Neutrophil (primary cell): Measurements from ENCODE around the gene RPL10A.
"Not testable (repeated sequence)": the region's sequence is repeated elsewhere in the genome, so short reads cannot be mapped to it uniquely, and the experiment has no call there.

Experiments
- H3K27ac ChIP-seq: fragments of 200-600 bp; sonication (generic); 2 replicates; pipeline ENCODE4 v1.5.1; 2016; ENCODE audit warnings: mild to moderate bottlenecking, moderate library complexity
- H3K27me3 ChIP-seq: fragments of 200-600 bp; sonication (generic); 2 replicates; pipeline ENCODE4 v1.6.0; 2016; ENCODE audit warnings: mild to moderate bottlenecking
- H3K36me3 ChIP-seq: fragments of 200-600 bp; sonication (generic); 2 replicates; pipeline ENCODE4 v1.5.1; 2017
- H3K4me1 ChIP-seq, 2 experiments: fragments of 200-600 bp in 1 of 2; sonication (generic) in 1 of 2; 1 replicate in 1 of 2; 2 replicates in 1 of 2; pipeline versions ENCODE4 v1.5.1 to v1.6.1; 2013 to 2016; ENCODE audit warnings: low read depth in 1 of 2, low read length in 1 of 2, mild to moderate bottlenecking in 1 of 2, moderate library complexity in 1 of 2; ENCODE audit not compliant: control insufficient read depth in 1 of 2, insufficient read depth in 1 of 2
- H3K4me3 ChIP-seq, 2 experiments: fragments of 200-600 bp in 1 of 2; sonication (generic) in 1 of 2; 1 replicate in 1 of 2; 2 replicates in 1 of 2; pipeline ENCODE4 v1.5.1; 2013 to 2016; ENCODE audit warnings: low read depth in 1 of 2, low read length in 1 of 2, mild to moderate bottlenecking in 1 of 2, moderate library complexity in 1 of 2
- H3K9me3 ChIP-seq: fragments of 200-600 bp; sonication (generic); 2 replicates; pipeline ENCODE4 v1.5.1; 2016
- CTCF ChIP-seq: fragments of 200-600 bp; sonication (generic); IDR thresholded peaks from 2 replicates; pipeline ENCODE4 v1.5.1; 2016; ENCODE audit warnings: antibody characterized with exemption

The RPL10A gene

DNA sequence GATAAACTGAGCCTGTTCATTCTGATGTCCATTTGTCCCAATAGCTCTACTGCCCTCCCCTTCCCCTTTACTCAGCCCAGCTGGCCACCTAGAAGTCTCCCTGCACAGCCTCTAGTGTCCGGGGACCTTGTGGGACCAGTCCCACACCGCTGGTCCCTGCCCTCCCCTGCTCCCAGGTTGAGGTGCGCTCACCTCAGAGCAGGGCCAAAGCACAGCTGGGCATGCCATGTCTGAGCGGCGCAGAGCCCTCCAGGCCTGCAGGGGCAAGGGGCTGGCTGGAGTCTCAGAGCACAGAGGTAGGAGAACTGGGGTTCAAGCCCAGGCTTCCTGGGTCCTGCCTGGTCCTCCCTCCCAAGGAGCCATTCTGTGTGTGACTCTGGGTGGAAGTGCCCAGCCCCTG lies 40.8 kb upstream of the RPL10A start:
- H3K27ac ChIP-seq, result no peak overlapping the region
- H3K36me3 ChIP-seq, result peaks cover 16% of the 10 kb centered on the region

GRCh38 chr6:35427851-35428321 lies 40.3 kb upstream of the RPL10A start:
- Histone ChIP-seq H3K9me3 (peaks cover 16% of the 10 kb centered on the region), H3K4me1 (peaks cover 0 to 11% of the 10 kb centered on the region in 2 experiments), H3K36me3 (peaks cover 14% of the 10 kb centered on the region), H3K4me3 (no peak overlapping the region), H3K27ac (no peak overlapping the region), H3K27me3 (no peaks in the 10 kb centered on the region)
- TF ChIP-seq CTCF, result no peak

More for the DNA sequence above, 40.8 kb upstream of the RPL10A start:
- peaks cover 0 to 11% of the 10 kb centered on the region in 2 experiments for H3K4me1 ChIP-seq
- peaks cover 16% of the 10 kb centered on the region for H3K9me3 ChIP-seq
- no peaks in the 10 kb centered on the region for H3K27me3 ChIP-seq
- no peak for TF ChIP-seq CTCF
- no peak overlapping the region for H3K4me3 ChIP-seq

- peaks cover 14% of the 10 kb centered on the region for H3K36me3 ChIP-seq
Observed at GRCh38 chr6:35428421-35429149, 39.6 kb upstream of the RPL10A start.

DNA sequence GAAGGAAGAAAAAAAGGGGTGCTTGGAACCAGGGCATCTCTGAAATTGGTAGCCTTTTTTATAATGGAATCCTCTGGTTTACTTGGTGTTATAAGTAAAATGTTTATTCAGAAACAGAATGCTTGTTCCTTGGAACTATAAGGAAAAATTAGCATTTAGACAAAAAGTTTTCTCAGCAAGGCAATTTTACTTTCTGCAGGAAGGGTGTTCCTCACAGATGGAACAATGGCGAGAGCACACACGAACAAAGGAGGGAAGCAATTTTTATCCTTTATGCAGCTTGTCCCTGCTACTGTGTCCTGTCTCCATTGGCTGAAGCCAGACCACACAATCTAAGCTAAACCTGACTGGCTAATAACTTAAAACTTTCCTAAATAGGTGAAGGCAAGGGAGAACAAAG lies 38.7 kb upstream of the RPL10A start:
- H3K27ac ChIP-seq, result no peak overlapping the region
- no peak overlapping the region for H3K4me3 ChIP-seq
- peaks cover 16% of the 10 kb centered on the region for H3K9me3 ChIP-seq
- TF ChIP-seq CTCF, result no peak
- H3K27me3 ChIP-seq, result no peaks in the 10 kb centered on the region
- H3K4me1 ChIP-seq, result peaks cover 0 to 11% of the 10 kb centered on the region in 2 experiments
- peaks cover 6% of the 10 kb centered on the region for H3K36me3 ChIP-seq

More at GRCh38 chr6:35428421-35429149, 39.6 kb upstream of the RPL10A start:
- no peak for TF ChIP-seq CTCF
- no peak overlapping the region for H3K27ac ChIP-seq
- peaks cover 16% of the 10 kb centered on the region for H3K9me3 ChIP-seq
- H3K27me3 ChIP-seq, result no peaks in the 10 kb centered on the region
- H3K4me3 ChIP-seq, result no peak overlapping the region
- peaks cover 0 to 11% of the 10 kb centered on the region in 2 experiments for H3K4me1 ChIP-seq

- no peaks in the 10 kb centered on the region for H3K4me1 ChIP-seq
- H3K36me3 ChIP-seq, result no peaks in the 10 kb centered on the region
Observed at GRCh38 chr6:35432291-35432690, 35.9 kb upstream of the RPL10A start.

GRCh38 chr6:35432702-35433101 lies 35.5 kb upstream of the RPL10A start:
- H3K36me3 ChIP-seq, H3K27me3 ChIP-seq: not testable (repeated sequence)

More at GRCh38 chr6:35432291-35432690, 35.9 kb upstream of the RPL10A start:
- no peak overlapping the region for H3K4me3 ChIP-seq
- H3K27ac ChIP-seq, result no peak overlapping the region
- peaks cover 16% of the 10 kb centered on the region for H3K9me3 ChIP-seq
- H3K27me3 ChIP-seq, result no peaks in the 10 kb centered on the region
- TF ChIP-seq CTCF, result no peak

More at GRCh38 chr6:35432702-35433101, 35.5 kb upstream of the RPL10A start:
- H3K9me3 ChIP-seq, result peaks cover 16% of the 10 kb centered on the region
- not testable (repeated sequence) for H3K4me1 ChIP-seq, H3K4me3 ChIP-seq, H3K27ac ChIP-seq
